ENCODE results near the gene FAAH.

GRCh38 chr1:46459315-46459714, 65.2 kb downstream of the FAAH start:
- TF ChIP-seq SMAD1 (IDR thresholded peaks at IDR 0.05; ENCODE audit: low read depth, partially characterized antibody) = no peak
- no peak for TF ChIP-seq FOXK2 (IDR thresholded peaks at IDR 0.05)
- no peak for TF ChIP-seq ZBTB4 (CRISPR knock-in tag; IDR thresholded peaks at IDR 0.05)
- TF ChIP-seq, protein P1, sequence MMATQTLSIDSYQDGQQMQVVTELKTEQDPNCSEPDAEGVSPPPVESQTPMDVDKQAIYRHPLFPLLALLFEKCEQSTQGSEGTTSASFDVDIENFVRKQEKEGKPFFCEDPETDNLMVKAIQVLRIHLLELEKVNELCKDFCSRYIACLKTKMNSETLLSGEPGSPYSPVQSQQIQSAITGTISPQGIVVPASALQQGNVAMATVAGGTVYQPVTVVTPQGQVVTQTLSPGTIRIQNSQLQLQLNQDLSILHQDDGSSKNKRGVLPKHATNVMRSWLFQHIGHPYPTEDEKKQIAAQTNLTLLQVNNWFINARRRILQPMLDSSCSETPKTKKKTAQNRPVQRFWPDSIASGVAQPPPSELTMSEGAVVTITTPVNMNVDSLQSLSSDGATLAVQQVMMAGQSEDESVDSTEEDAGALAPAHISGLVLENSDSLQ (IDR thresholded peaks at IDR 0.05) = no peak
- no peak for TF ChIP-seq CTCF (IDR thresholded peaks at IDR 0.05 in 2 of 3, conservative IDR thresholded peaks at IDR 0.05 in 1 of 3; ENCODE audit: control insufficient read depth in 2 of 3, extremely low read depth in 1 of 3, insufficient read depth in 1 of 3, low read depth in 3 of 3, low read length in 3 of 3)
- TF ChIP-seq, protein P2, sequence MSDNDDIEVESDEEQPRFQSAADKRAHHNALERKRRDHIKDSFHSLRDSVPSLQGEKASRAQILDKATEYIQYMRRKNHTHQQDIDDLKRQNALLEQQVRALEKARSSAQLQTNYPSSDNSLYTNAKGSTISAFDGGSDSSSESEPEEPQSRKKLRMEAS (IDR thresholded peaks at IDR 0.05; ENCODE audit: low read depth, low read length) = no peak
- TF ChIP-seq, protein P3, sequence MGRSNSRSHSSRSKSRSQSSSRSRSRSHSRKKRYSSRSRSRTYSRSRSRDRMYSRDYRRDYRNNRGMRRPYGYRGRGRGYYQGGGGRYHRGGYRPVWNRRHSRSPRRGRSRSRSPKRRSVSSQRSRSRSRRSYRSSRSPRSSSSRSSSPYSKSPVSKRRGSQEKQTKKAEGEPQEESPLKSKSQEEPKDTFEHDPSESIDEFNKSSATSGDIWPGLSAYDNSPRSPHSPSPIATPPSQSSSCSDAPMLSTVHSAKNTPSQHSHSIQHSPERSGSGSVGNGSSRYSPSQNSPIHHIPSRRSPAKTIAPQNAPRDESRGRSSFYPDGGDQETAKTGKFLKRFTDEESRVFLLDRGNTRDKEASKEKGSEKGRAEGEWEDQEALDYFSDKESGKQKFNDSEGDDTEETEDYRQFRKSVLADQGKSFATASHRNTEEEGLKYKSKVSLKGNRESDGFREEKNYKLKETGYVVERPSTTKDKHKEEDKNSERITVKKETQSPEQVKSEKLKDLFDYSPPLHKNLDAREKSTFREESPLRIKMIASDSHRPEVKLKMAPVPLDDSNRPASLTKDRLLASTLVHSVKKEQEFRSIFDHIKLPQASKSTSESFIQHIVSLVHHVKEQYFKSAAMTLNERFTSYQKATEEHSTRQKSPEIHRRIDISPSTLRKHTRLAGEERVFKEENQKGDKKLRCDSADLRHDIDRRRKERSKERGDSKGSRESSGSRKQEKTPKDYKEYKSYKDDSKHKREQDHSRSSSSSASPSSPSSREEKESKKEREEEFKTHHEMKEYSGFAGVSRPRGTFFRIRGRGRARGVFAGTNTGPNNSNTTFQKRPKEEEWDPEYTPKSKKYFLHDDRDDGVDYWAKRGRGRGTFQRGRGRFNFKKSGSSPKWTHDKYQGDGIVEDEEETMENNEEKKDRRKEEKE (IDR thresholded peaks at IDR 0.05) = no peak
- no peak for TF ChIP-seq MXI1 (IDR thresholded peaks at IDR 0.05; ENCODE audit: low read depth, low read length)
- TF ChIP-seq HDAC6 (IDR thresholded peaks at IDR 0.05; ENCODE audit: unreplicated experiment) = no peak
- TF ChIP-seq ELK1 (IDR thresholded peaks at IDR 0.05; ENCODE audit: low read depth, low read length) = no peak
- no peak for TF ChIP-seq CHD4 (IDR thresholded peaks at IDR 0.05)
